Liver (tissue), 9 donors: ENCODE data around the gene RHOU. TPM values are rescaled to one million over a fixed set of nuclear protein-coding genes. Genes with fewer than 3 reads are reported as not detected.

Source experiments
- DNase-seq: peaks from one replicate; pipeline ENCODE4 v3.0.0-alpha.2; 2017; ENCODE audit warnings: low spot score
- H3K27ac ChIP-seq, 2 donors: one replicate each; pipeline ENCODE4 v1.7.0; 2013; ENCODE audit warnings: inconsistent platforms in 2 of 2, low read length in 2 of 2, control low read depth in 1 of 2, low read depth in 1 of 2, mild to moderate bottlenecking in 1 of 2
- H3K27me3 ChIP-seq, 4 donors: one replicate each; pipeline versions ENCODE4 v1.6.1 to v1.7.0; 2013; ENCODE audit warnings: low read length in 3 of 4, inconsistent platforms in 1 of 4, mild to moderate bottlenecking in 1 of 4, moderate library complexity in 1 of 4; ENCODE audit not compliant: control insufficient read depth in 4 of 4, insufficient read depth in 4 of 4
- H3K36me3 ChIP-seq, 4 donors: one replicate each; pipeline versions ENCODE4 v1.6.1 to v1.7.0; 2013; ENCODE audit warnings: low read length in 3 of 4, mild to moderate bottlenecking in 3 of 4, low read depth in 1 of 4, moderate library complexity in 1 of 4; ENCODE audit not compliant: control insufficient read depth in 4 of 4, insufficient read depth in 3 of 4
- H3K4me1 ChIP-seq, 4 donors: one replicate each; pipeline versions ENCODE4 v1.6.1 to v1.7.0; 2013; ENCODE audit warnings: low read length in 3 of 4, mild to moderate bottlenecking in 3 of 4, moderate library complexity in 1 of 4; ENCODE audit not compliant: control insufficient read depth in 4 of 4, insufficient read depth in 4 of 4
- H3K4me3 ChIP-seq, 3 donors: one replicate each; pipeline versions ENCODE4 v1.6.1 to v1.7.0; 2013; ENCODE audit warnings: low read length in 3 of 3, control low read depth in 1 of 3, low read depth in 1 of 3, mild to moderate bottlenecking in 1 of 3
- H3K9ac ChIP-seq, 2 donors: one replicate each; pipeline ENCODE4 v1.7.0; 2013; ENCODE audit warnings: low read length in 2 of 2, mild to moderate bottlenecking in 2 of 2, moderate library complexity in 2 of 2, control low read depth in 1 of 2, low read depth in 1 of 2
- H3K9me3 ChIP-seq, 4 donors: one replicate each; pipeline versions ENCODE4 v1.6.1 to v1.7.0; 2013; ENCODE audit warnings: low read length in 3 of 4; ENCODE audit not compliant: control insufficient read depth in 4 of 4
- EGR1 ChIP-seq, 2 donors: IDR thresholded peaks; 2 replicates each; pipeline ENCODE4 v1.6.1; 2016 to 2018; ENCODE audit warnings: antibody characterized with exemption in 2 of 2, low read depth in 2 of 2
- FOXA1 ChIP-seq: IDR thresholded peaks from 2 replicates; pipeline ENCODE4 v1.6.1; 2016; ENCODE audit warnings: antibody characterized with exemption
- GABPA ChIP-seq, 2 donors: IDR thresholded peaks in 1 of 2; conservative IDR thresholded peaks in 1 of 2; 2 replicates each; pipeline ENCODE4 v1.6.1; 2016; ENCODE audit warnings: antibody characterized with exemption in 2 of 2, mild to moderate bottlenecking in 1 of 2, moderate library complexity in 1 of 2
- HNF4A ChIP-seq, 2 donors: conservative IDR thresholded peaks; 2 replicates each; pipeline ENCODE4 v1.6.1; 2016; ENCODE audit warnings: antibody characterized with exemption in 2 of 2, mild to moderate bottlenecking in 2 of 2
- HNF4G ChIP-seq: IDR thresholded peaks from 2 replicates; pipeline ENCODE4 v1.6.1; 2016; ENCODE audit warnings: antibody characterized with exemption
- JUND ChIP-seq, 2 donors: IDR thresholded peaks; 2 replicates each; pipeline ENCODE4 v1.6.1; 2016; ENCODE audit warnings: antibody characterized with exemption in 2 of 2
- NR2F2 ChIP-seq: IDR thresholded peaks from 2 replicates; pipeline ENCODE4 v1.6.1; 2016; ENCODE audit warnings: antibody characterized with exemption
- RAD21 ChIP-seq, 2 donors: IDR thresholded peaks; 2 replicates each; pipeline ENCODE4 v1.6.1; 2016; ENCODE audit warnings: antibody characterized with exemption in 2 of 2, mild to moderate bottlenecking in 2 of 2
- RXRA ChIP-seq, 2 donors: IDR thresholded peaks; 2 replicates each; pipeline ENCODE4 v1.6.1; 2017 to 2018; ENCODE audit warnings: antibody characterized with exemption in 2 of 2, mild to moderate bottlenecking in 1 of 2
- SP1 ChIP-seq: IDR thresholded peaks from 2 replicates; pipeline ENCODE4 v1.6.1; 2018; ENCODE audit warnings: antibody characterized with exemption, mild to moderate bottlenecking
- TAF1 ChIP-seq: conservative IDR thresholded peaks from 2 replicates; pipeline ENCODE4 v1.6.1; 2016; ENCODE audit warnings: antibody characterized with exemption, mild to moderate bottlenecking
- YY1 ChIP-seq: IDR thresholded peaks from 2 replicates; pipeline ENCODE4 v1.6.1; 2016; ENCODE audit warnings: antibody characterized with exemption, mild to moderate bottlenecking
- WGBS: extraction: QIAGEN DNeasy Blood & Tissue Kit; methylation state at CpG from one replicate; pipeline ENCODE4 v1.1.7; 2013; 5-methylcytosine and 5-hydroxymethylcytosine counted together
- polyA plus RNA-seq, 2 donors: library from polyadenylated mRNA; stranded (reverse) in 1 of 2; unstranded in 1 of 2; fragments of 200-250 nt in 1 of 2; fragments of >200 nt in 1 of 2; fragmentation: Nextera tagmentation in 1 of 2; extraction: Ambion mirVana in 1 of 2; gene quantifications; one replicate each; pipeline versions ENCODE4 v1.2.1 to v1.2.3, GENCODE V29; 2013 to 2015
- total RNA-seq, 2 donors: library from RNA; depleted of rRNA; stranded (reverse); fragments of >200 nt; gene quantifications; one replicate each; pipeline ENCODE4 v1.2.3, GENCODE V29; 2014
- TF ChIP-seq, protein P1 (sequence below): IDR thresholded peaks from 2 replicates; pipeline ENCODE4 v1.6.1; 2016; ENCODE audit warnings: antibody characterized with exemption, mild to moderate bottlenecking
- TF ChIP-seq, protein P2 (sequence below): IDR thresholded peaks from 2 replicates; pipeline ENCODE4 v1.6.1; 2016; ENCODE audit warnings: antibody characterized with exemption
- TF ChIP-seq, protein P3 (sequence below): fragments of 150-350 bp; IDR thresholded peaks from 2 replicates; pipeline ENCODE4 v1.5.1; 2017; ENCODE audit warnings: improper control_type of control experiment, low read depth, low read length; ENCODE audit not compliant: missing input control
- TF ChIP-seq, protein P4 (sequence below): IDR thresholded peaks from 2 replicates; pipeline ENCODE4 v1.6.1; 2016; ENCODE audit warnings: antibody characterized with exemption
- TF ChIP-seq, protein P5 (sequence below): IDR thresholded peaks from 2 replicates; pipeline ENCODE4 v1.6.1; 2016; ENCODE audit warnings: antibody characterized with exemption
- donor health status: healthy.
- donor health status: healthy.
- donor health status: healthy.
- donor health status: healthy.
- donor health status: healthy.

The RHOU gene
- total and polyA plus RNA-seq, 4 donors: 6.4 to 12.0 (median 11.6) TPM

DNA sequence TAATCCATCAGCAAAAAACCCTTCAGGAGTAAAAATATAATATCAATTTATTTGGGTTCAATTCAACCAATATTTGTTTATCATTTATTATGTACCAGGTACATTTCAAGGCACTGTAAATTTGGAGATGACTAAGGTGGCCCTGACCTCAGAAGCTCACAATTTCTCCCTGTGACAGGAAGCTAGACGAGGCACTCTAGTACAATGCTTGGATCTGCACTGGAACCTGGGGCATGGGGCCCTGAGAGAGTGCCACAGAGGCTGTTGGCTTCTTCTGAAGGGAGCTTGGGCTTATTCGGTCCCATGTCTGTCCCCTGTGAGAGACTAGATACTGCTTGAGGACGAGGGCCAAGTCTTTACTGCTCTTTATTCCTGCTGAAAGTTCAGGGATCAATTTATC, 31.5 kb downstream of the RHOU start:
- Histone ChIP-seq H3K4me3 (no peak overlapping the region), H3K9me3 (no peaks in the 10 kb centered on the region), H3K9ac (no peak overlapping the region), H3K27me3 (no peaks in the 10 kb centered on the region), H3K4me1 (peaks cover 0 to 8% (median 4%) of the 10 kb centered on the region in 4 donors), H3K27ac (no peak overlapping the region), H3K36me3 (no peaks in the 10 kb centered on the region)
- no peak for DNase-seq
- TF ChIP-seq EGR1 (IDR thresholded peaks at IDR 0.05; ENCODE audit: low read depth in 2 of 2) (no peak), RXRA (IDR thresholded peaks at IDR 0.05) (no peak), YY1 (no peak), SP1 (no peak), JUND (IDR thresholded peaks at IDR 0.05) (no peak), RAD21 (IDR thresholded peaks at IDR 0.05) (no peak), HNF4A (conservative IDR thresholded peaks at IDR 0.05) (no peak), GABPA (IDR thresholded peaks at IDR 0.05 in 1 of 2, conservative IDR thresholded peaks at IDR 0.05 in 1 of 2) (no peak), TAF1 (no peak), NR2F2 (no peak), HNF4G (no peak)
- TF ChIP-seq, protein P1, sequence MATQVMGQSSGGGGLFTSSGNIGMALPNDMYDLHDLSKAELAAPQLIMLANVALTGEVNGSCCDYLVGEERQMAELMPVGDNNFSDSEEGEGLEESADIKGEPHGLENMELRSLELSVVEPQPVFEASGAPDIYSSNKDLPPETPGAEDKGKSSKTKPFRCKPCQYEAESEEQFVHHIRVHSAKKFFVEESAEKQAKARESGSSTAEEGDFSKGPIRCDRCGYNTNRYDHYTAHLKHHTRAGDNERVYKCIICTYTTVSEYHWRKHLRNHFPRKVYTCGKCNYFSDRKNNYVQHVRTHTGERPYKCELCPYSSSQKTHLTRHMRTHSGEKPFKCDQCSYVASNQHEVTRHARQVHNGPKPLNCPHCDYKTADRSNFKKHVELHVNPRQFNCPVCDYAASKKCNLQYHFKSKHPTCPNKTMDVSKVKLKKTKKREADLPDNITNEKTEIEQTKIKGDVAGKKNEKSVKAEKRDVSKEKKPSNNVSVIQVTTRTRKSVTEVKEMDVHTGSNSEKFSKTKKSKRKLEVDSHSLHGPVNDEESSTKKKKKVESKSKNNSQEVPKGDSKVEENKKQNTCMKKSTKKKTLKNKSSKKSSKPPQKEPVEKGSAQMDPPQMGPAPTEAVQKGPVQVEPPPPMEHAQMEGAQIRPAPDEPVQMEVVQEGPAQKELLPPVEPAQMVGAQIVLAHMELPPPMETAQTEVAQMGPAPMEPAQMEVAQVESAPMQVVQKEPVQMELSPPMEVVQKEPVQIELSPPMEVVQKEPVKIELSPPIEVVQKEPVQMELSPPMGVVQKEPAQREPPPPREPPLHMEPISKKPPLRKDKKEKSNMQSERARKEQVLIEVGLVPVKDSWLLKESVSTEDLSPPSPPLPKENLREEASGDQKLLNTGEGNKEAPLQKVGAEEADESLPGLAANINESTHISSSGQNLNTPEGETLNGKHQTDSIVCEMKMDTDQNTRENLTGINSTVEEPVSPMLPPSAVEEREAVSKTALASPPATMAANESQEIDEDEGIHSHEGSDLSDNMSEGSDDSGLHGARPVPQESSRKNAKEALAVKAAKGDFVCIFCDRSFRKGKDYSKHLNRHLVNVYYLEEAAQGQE: no peak
- TF ChIP-seq, protein P2, sequence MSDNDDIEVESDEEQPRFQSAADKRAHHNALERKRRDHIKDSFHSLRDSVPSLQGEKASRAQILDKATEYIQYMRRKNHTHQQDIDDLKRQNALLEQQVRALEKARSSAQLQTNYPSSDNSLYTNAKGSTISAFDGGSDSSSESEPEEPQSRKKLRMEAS: no peak
- TF ChIP-seq, protein P3, sequence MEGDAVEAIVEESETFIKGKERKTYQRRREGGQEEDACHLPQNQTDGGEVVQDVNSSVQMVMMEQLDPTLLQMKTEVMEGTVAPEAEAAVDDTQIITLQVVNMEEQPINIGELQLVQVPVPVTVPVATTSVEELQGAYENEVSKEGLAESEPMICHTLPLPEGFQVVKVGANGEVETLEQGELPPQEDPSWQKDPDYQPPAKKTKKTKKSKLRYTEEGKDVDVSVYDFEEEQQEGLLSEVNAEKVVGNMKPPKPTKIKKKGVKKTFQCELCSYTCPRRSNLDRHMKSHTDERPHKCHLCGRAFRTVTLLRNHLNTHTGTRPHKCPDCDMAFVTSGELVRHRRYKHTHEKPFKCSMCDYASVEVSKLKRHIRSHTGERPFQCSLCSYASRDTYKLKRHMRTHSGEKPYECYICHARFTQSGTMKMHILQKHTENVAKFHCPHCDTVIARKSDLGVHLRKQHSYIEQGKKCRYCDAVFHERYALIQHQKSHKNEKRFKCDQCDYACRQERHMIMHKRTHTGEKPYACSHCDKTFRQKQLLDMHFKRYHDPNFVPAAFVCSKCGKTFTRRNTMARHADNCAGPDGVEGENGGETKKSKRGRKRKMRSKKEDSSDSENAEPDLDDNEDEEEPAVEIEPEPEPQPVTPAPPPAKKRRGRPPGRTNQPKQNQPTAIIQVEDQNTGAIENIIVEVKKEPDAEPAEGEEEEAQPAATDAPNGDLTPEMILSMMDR: no peak
- TF ChIP-seq, protein P4, sequence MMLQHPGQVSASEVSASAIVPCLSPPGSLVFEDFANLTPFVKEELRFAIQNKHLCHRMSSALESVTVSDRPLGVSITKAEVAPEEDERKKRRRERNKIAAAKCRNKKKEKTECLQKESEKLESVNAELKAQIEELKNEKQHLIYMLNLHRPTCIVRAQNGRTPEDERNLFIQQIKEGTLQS: no peak
- 96% methylated on average over 3 of the region's 3 CpGs for WGBS

DNA sequence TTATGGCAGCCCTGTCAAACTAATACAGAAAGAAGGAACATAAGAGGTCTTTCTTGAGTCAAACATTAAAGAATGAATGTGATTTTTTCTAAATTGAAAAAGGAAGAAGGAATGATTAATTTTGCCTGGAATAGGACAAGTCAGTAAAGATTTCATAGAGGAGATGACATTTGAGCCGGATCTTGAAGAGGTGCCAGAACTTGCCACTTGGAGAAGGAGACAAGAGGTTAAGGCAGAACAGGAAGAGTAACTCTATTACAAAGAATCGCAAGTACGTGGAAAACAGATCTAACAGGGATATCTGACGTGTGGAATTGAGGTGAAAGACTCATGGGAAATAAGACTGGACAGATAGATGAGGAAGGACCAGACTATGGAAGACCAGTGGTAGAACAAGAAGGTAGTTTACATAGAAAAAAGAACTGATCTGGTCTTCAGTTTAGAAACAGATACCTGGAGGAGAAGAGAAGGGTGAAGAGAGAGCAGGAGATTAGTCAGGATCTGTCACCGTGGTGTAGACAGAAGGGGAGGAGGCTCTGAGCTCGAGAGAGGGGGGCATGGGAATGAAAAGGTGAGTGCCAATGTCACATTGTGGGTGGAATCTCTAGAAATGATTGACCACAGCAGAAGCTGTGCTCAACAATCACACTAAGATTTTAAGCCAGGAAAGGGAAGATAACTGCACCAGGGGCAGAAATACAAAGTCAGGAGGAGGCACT, 32.5 kb downstream of the RHOU start:
- no peak for DNase-seq
- 66% methylated on average over 6 of the region's 6 CpGs for WGBS
- Histone ChIP-seq H3K27ac (no peak overlapping the region), H3K9ac (no peak overlapping the region), H3K4me3 (no peak overlapping the region), H3K36me3 (no peaks in the 10 kb centered on the region), H3K4me1 (peaks cover 0 to 8% (median 4%) of the 10 kb centered on the region in 4 donors), H3K27me3 (no peaks in the 10 kb centered on the region), H3K9me3 (no peaks in the 10 kb centered on the region)
- TF ChIP-seq, protein P5, sequence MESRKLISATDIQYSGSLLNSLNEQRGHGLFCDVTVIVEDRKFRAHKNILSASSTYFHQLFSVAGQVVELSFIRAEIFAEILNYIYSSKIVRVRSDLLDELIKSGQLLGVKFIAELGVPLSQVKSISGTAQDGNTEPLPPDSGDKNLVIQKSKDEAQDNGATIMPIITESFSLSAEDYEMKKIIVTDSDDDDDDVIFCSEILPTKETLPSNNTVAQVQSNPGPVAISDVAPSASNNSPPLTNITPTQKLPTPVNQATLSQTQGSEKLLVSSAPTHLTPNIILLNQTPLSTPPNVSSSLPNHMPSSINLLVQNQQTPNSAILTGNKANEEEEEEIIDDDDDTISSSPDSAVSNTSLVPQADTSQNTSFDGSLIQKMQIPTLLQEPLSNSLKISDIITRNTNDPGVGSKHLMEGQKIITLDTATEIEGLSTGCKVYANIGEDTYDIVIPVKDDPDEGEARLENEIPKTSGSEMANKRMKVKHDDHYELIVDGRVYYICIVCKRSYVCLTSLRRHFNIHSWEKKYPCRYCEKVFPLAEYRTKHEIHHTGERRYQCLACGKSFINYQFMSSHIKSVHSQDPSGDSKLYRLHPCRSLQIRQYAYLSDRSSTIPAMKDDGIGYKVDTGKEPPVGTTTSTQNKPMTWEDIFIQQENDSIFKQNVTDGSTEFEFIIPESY: no peak
- TF ChIP-seq RXRA (IDR thresholded peaks at IDR 0.05): no peak
- no peak for TF ChIP-seq TAF1
- TF ChIP-seq FOXA1: no peak
- no peak for TF ChIP-seq RAD21 (IDR thresholded peaks at IDR 0.05)
- TF ChIP-seq EGR1 (IDR thresholded peaks at IDR 0.05; ENCODE audit: low read depth in 2 of 2): no peak
- no peak for TF ChIP-seq HNF4A (conservative IDR thresholded peaks at IDR 0.05)
- TF ChIP-seq, protein P1: no peak
- TF ChIP-seq YY1: no peak
- no peak for TF ChIP-seq HNF4G
- no peak for TF ChIP-seq GABPA (IDR thresholded peaks at IDR 0.05 in 1 of 2, conservative IDR thresholded peaks at IDR 0.05 in 1 of 2)
- TF ChIP-seq, protein P2: no peak
- TF ChIP-seq, protein P4: no peak
